Stimulated activated CD8-positive, alpha-beta memory T cell treated with anti-CD3 and anti-CD28 coated beads, Interleukin-7, amount 100 ng/mL, for 1 hour (primary cell): ENCODE measurements around the gene TTF1.
"Not testable (repeated sequence)": the region's sequence is repeated elsewhere in the genome, so short reads cannot be mapped to it uniquely, and the experiment has no call there.

Source experiments
- DNase-seq, 2 donors: peaks; one replicate each; pipeline ENCODE4 v3.0.0-alpha.2; 2020; ENCODE audit warnings: low read depth in 2 of 2

The TTF1 gene

GRCh38 chr9:132413926-132414325 lies 7.3 kb upstream of the TTF1 start:
- DNase-seq, result no peak

- no peak for DNase-seq
Observed at GRCh38 chr9:132412089-132412488, 5.4 kb upstream of the TTF1 start.

DNA sequence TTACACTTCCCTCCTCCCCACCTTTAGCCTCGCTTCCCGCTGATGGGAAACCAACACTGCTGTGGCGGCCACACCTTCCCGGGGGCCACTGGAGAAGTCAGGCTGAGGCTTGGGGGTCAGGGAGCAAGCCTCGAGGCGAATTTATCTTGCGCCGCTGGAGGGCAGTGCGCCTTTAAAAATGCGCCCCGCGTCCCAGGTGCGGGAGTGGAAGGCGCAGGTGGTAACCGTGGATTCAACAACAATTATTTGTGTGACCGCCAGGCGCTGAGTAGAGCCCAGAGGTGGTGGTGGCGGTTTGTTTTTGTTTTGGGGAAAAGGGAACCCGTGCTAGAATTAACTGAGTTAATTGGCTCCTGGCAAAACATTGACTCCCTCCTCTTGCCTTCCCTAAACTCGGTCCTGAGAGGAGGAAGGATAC lies 4.5 kb upstream of the TTF1 start:
- DNase-seq, result peak; percentile 42 to 50

- no peak for DNase-seq
Observed at GRCh38 chr9:132410642-132411041, 4.0 kb upstream of the TTF1 start.

DNA sequence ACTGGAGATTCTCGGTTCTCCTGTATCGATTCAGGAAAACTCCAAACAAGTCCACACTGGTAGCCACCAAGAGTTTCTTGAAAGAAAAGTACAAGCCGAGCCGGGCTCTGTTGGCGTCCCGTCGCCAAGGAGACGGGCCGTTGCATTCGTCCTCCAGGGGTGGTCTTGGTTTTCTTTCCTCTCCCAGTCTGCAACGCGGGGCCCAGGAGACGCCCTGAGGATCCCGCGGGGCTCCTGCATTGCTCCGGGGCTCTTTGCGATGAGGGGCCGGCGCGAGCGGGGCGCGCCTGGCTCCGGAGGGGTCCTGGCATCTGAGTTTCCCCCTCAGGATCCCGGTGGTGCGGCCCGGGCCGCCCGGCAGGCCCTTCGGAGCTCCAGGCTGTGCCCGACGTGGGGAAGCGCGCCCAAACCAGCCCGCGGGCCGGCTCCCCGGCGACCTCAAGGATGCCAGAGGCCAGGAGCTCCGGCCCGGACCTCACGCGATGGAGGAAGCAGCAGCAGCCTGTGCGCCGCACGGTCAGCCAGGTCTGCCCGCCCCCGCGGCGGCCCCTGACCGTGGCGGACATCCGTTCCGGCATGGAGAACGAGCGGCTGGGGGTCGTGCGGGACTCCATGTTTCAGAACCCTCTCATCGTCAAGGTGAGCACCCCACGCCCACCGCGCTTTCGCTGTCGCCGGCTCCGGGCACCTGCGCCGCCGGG lies 3.3 kb upstream of the TTF1 start, which contains the start of gene CFAP77:
Gene CFAP77, plus strand, starts transcription at position 384 of the 701 bp plus-strand sequence. Its CDS starts 61 bp downstream, at position 445.
- no peak for DNase-seq

- no peak for DNase-seq
Observed at GRCh38 chr9:132408521-132408920, 1.9 kb upstream of the TTF1 start.

DNA sequence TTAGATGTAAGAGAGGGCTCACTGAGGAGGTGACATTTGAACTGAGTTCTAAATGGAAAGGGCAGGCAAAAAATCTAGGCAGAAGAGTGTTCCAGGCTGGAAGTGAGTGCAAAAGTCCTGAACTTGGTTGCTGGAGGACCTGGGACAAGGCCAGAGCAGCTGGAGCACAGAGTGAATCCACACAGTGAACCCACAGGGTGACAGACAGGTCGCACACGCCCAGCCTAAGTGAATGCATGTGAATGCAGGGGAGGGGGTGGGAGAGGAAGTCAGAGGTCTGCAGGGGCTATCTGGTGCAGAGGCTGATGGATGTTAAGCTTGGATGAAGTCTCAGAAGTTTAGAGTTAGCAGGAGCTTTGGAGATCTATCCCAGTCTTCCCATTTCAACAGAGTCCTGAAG lies 556 bp upstream of the TTF1 start:
- no peak for DNase-seq

GRCh38 chr9:132404228-132404881 lies 2.3 kb downstream of the TTF1 start:
- DNase-seq, result no peak

DNA sequence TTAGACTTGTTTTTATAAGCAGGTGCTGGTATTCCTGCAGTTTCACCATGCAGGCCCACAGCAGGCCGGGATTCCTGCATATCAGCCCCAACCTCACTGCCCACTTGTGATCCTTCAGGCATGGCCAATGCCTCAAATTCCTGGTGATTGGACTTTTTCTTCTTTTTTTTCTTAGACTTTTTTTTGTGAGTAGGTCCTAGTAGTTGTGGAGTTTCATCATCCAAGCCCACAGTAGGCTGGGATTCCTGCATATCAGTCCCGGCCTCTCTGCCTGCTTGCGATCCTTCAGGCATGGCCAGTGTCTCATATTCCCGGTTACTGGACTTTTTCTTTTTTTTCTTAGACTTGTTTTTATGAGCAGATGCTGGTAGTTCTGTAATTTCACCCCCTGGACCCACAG lies 4.8 kb downstream of the TTF1 start:
- DNase-seq, result no peak

DNA sequence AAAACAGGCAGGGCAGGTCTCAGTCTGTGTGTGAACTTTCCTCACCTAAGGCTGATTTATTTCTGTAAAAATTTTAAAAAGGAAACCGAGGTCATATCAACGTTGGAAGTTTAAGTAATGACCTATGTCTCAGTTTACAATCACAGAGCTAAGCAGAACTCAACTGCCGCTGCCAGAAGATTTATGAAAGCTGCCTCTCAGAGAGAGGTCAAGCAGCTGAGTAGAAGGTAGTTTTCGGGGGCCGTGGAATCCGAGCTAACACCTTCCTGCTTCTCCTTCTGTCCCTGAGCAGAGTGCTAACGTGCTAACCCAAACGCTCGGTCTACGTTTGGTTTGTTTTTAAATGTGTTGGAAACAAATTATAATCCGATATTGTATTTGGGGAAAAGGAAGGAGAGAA lies 11.1 kb downstream of the TTF1 start:
- DNase-seq, result no peak

DNA sequence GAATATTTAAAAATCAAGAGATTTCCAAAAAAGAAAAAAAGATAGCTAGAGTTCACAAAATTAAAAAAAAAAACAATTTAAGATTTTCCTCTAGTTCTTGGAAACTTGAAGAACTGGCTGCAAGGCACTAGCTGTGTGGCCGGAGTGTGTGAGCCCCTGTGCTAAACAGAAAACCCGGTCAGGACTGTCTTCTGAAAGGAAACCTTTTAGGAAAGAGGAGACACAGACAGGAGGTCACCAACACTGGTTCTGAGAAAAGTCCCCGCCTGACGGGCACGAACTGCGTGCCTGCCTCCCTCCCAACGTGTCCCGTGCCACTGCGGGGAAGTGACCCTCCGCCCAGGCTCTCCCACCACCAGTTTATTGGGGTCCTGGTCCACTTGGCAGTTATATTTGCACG lies 15.2 kb downstream of the TTF1 start:
- no peak for DNase-seq

- no peak for DNase-seq
Observed at GRCh38 chr9:132390966-132391365, 15.7 kb downstream of the TTF1 start.

- DNase-seq, result no peak
Observed at GRCh38 chr9:132387133-132387532, 19.5 kb downstream of the TTF1 start.

- DNase-seq, result no peak
Observed at GRCh38 chr9:132384376-132384775, 22.3 kb downstream of the TTF1 start.

DNA sequence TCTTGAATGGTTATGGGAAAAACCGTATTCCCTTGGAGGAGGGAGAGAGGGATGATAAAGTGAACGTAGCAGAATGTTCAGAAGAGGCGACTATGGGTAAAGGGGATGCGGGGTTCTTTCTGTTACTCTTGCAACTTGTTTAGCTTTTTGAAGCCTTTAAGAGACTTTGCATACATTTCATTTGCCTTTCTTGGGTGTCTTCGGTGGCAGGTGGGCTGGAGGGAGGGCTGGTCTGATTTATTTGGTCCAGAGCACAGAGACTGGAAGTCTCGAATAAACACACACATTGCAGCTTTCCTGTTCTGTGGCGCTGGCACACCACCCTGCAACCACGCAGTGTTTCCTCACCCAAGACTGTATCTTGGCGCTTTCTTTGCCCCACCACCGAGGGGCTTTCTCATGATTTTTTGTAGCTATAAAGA lies 23.2 kb downstream of the TTF1 start:
- DNase-seq, result no peak

- DNase-seq, result no peak
Observed at GRCh38 chr9:132381966-132382541, 24.6 kb downstream of the TTF1 start.

GRCh38 chr9:132378416-132378815 lies 28.2 kb downstream of the TTF1 start:
- not testable (repeated sequence) for DNase-seq

DNA sequence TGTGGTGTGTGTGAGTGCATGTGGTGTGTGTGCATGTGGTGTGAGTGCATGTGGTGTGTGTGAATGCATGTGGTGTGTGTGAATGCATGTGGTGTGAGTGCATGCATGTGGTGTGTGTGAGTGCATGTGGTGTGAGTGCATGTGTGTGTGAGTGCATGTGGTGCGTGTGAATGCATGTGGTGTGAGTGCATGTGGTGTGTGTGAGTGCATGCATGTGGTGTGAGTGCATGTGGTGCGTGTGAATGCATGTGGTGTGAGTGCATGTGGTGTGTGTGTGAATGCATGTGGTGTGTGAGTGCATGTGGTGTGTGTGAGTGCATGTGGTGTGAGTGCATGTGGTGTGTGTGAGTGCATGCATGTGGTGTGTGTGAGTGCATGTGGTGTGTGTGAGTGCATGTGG lies 28.9 kb downstream of the TTF1 start:
- DNase-seq, result not testable (repeated sequence)

DNA sequence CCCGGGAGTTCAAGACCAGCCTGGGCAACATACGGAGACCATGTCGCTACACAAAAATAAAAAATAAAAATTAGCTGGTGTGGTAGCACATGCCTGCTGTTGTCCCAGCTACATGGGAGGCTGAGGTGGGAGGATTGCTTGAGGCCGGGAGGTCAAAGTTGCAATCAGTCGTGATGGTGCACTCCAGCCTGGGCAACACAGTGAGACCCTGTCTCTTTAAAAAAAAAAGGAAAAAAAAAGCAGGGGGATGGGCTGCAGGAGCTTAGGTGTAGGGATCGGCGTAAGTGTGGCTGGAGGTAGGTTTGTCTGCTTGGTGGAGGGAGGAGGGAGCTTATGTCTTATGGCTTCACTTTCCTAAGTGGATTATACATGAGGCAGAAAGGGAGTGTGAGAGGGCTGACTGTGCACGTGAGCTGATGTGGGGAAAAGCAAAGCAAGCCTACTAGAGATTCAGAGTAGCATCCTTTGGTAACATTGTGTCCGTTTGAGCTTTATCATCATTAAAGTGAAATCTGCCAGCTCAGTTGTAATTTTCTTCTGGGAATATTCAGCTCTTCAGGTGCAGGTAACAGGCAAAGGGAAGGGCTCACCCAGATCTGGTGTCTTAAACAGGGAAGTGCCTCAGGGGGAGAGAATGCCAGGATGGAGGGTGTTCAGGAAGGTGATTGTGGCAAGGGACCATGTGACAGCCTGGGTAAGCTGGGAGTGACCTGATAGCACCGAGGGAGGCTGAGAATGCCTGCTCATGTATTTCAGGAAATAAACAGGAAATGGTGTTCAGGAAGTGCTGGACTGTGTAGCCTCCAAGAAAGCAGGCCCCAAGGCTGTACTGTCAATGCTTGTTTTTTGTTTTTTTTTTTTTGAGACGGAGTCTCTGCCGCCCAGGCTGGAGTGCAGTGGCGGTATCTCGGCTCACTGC lies 34.2 kb downstream of the TTF1 start:
- DNase-seq, result no peak

DNA sequence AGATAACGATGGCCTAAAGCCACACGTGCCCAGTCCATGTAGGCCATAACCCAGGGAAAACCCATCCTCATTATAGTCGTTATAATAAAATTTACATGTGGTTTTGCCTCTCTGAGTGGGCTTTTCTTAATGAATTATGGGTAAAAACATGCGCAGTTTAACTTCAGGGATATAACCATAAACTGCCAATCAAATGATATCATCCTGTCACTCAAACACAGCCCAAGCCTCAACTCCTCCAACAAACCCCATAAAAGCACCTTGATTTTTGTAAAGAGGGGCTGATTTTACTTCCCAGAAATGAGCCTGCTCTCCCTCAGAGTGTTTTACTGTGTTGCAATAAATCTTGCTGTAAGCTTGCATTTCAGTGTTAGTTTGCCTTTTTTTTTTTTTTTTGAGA lies 36.0 kb downstream of the TTF1 start:
- no peak for DNase-seq

- DNase-seq, result no peak
Observed at GRCh38 chr9:132369421-132369820, 37.2 kb downstream of the TTF1 start.
